GM18867 (cell line): Measurements from ENCODE around the gene LANCL1.
A peak's percentile ranks its signal among the peaks of the same experiment; 100 is the strongest.

ENCODE experiments used
- ATAC-seq: cut with Tn5 transposase; IDR thresholded peaks from one replicate; pipeline ENCODE4 v1.9.1; 2021; ENCODE audit warnings: mild to moderate bottlenecking, moderate library complexity; ENCODE audit not compliant: unreplicated experiment

The LANCL1 gene

DNA sequence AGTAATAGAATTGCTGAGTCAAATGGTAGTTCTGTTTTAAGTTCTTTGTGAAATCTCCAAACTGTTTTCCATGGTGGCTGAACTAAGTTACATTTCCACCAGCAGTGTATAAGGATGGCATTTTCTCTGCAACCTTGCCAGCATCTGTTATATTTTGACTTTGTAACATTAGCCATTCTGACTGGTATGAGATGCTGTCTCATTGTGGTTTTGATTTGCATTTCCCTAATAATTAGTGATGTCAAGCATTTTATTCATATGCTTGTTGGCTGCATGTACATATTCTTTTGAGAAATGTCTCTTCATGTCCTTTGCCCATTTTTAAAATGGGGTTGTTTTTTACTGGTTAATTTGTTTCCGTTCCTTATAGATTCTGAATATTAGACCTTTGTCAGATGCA lies 63.9 kb downstream of the LANCL1 start:
- ATAC-seq, result no peak

DNA sequence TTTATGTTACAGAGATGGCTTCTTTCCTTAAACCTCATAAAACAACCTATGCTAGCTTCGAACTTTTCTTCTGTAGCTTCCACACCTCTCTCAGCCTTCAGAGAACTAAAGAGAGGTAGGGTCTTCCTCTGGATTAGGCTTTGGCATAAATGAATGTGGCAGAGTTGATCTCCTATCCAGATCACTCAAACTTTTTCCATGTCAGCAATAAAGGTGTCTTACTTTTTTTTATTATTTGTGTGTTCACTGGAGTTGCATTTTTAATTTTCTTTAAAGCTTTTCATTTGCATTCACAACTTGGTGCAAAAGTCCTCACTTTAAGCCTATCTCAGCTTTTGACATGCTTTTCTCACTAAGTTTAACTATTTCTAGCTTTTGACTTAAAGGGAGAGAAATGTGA lies 66.0 kb downstream of the LANCL1 start:
- ATAC-seq, result no peak

DNA sequence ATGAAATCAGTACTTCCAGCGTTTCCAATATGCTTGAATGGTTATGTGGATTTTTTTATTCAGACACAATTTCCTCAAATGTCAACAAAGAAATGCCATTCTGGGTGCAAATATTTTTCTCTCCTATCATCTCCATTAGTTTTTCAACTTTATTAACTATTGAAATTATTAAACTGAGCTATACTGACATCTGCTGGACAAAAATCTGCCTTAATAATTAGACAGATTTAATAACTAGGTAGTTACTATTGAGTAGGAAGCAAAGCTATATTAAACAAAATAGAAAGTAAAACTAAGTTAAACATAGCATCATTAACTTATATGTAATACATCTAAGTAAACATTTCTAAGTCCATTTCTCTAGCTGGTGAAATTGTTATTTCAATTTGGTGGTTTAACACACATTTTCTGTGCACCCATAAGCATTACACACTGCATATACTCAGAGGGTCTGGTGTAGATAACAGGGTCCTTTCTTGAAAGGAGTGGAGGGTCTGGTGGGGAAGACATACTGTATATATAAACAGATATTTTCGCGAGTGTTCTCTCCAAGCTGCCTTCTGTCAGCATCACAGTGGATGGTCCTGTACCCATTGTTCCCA lies 77.0 kb downstream of the LANCL1 start:
- ATAC-seq, result peak; percentile 62

DNA sequence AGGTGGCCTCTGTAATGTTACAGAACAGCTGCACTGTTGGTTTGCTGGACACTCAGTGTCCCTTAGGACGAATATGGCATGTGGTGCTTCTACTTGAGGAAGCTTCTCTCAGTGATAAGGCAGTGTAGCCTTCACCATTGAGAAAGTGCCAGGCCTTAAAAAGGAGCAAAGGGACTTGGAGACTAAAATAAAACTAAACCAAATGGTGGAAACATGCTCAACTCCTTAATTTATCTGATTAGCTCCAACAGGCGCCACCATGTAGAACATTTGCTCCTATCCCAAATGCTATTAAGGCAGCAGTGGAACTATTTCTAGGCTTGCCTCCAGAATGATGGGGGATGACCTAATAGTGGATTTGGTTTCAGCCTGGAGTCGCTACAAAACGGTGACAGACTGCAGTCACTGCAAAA lies 84.1 kb downstream of the LANCL1 start:
- no peak for ATAC-seq

DNA sequence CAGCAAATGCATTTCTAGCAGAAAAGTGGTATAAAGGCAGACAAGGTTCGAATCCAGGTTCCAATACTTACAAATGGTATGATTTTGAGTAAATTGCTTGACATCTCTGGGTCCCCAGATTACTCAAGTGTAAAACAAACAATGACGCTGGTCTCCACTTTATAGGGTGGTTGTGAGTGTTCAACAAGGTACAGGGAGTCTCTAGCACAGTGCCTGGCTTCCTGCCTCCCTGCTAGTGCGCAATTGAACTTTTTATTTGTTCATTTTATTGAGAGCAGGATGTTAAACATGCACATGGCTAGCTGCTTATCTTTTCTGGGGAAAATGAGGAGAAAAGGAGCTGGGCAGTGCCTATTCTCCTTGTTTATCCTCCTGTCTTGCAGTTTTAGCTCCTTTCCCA lies 86.7 kb downstream of the LANCL1 start:
- no peak for ATAC-seq

DNA sequence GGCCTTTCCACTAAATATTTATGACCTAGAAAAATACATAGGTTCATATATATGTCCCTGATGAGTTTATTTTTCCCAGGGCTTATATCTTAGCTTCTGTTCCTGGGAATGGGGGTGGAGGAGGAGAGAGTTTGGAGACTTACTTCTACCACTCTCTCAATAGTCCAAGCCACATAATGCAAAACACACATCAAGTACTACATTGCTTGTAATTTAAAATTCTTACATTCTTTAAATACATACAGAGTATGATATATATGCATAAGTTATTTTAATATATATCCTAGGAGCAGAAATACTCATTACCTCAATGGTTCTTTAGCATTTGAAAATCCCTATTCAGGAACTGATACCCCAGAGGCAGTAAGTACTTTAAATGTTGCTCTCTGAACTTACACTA lies 88.4 kb downstream of the LANCL1 start:
- ATAC-seq, result no peak

DNA sequence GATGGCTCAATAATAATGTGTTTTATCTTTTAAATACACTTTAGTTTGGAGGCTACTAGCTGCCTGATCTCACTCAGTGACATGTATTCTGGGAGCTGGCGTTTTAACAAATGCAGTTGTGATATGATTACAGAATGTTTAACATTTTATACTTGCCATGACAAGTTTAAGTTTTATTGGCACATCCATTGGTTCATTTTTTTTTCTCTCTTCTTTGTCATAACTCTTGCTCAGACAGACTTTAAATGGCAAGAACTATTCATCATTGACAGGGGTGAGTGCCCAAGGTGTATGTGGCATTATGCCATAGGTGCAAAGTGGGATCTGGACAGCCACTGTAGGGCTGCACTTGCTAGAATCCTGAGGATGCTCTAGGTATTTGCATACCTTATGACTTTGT lies 89.5 kb downstream of the LANCL1 start:
- ATAC-seq, result no peak
